Pulmonary artery endothelial cell (primary cell): ENCODE measurements around the gene TBC1D10B. TPM values are rescaled to one million over a fixed set of nuclear protein-coding genes. Genes with fewer than 3 reads are reported as not detected.
A peak's percentile ranks its signal among the peaks of the same experiment; 100 is the strongest.
"Not testable (repeated sequence)": the region's sequence is repeated elsewhere in the genome, so short reads cannot be mapped to it uniquely, and the experiment has no call there.

ENCODE experiments used
- DNase-seq: peaks from one replicate; pipeline ENCODE4 v3.0.0-alpha.2; 2011; ENCODE audit warnings: low read depth, low spot score
- total RNA-seq: library from RNA; depleted of rRNA; stranded (reverse); fragments of >200 nt; gene quantifications from 2 replicates; pipeline ENCODE4 v1.2.3, GENCODE V29; 2014

TBC1D10B gene
- total RNA-seq, 1 donor from 2014 or later, result 32.2 TPM

GRCh38 chr16:30356401-30357084 is 13.8 kb downstream of the TBC1D10B start:
- no peak for DNase-seq

GRCh38 chr16:30355954-30356308 is 14.4 kb downstream of the TBC1D10B start:
- no peak for DNase-seq

- DNase-seq, result peak; percentile 98
Measured at GRCh38 chr16:30355144-30355953, 14.9 kb downstream of the TBC1D10B start, which contains the start of gene CD2BP2. CD2BP2 (minus strand) TSS chr16:30355308; CDS start chr16:30354681, 627 bp downstream.

GRCh38 chr16:30354423-30355143 is 15.7 kb downstream of the TBC1D10B start:
- no peak for DNase-seq

GRCh38 chr16:30353438-30354129 is 16.7 kb downstream of the TBC1D10B start:
- no peak for DNase-seq

- DNase-seq, result no peak
Measured at GRCh38 chr16:30352488-30353401, 17.5 kb downstream of the TBC1D10B start.

GRCh38 chr16:30351586-30352419 is 18.5 kb downstream of the TBC1D10B start:
- peak; percentile 91 for DNase-seq

- no peak for DNase-seq
Measured at GRCh38 chr16:30351001-30351441, 19.3 kb downstream of the TBC1D10B start.

GRCh38 chr16:30350134-30350871 is 20.0 kb downstream of the TBC1D10B start:
- DNase-seq, result no peak

- DNase-seq, result no peak
Measured at GRCh38 chr16:30349675-30350074, 20.6 kb downstream of the TBC1D10B start.

GRCh38 chr16:30348929-30349328 is 21.4 kb downstream of the TBC1D10B start:
- DNase-seq, result no peak

GRCh38 chr16:30348113-30348512 is 22.2 kb downstream of the TBC1D10B start:
- no peak for DNase-seq

- no peak for DNase-seq
Measured at GRCh38 chr16:30346286-30346685, 24.0 kb downstream of the TBC1D10B start.

GRCh38 chr16:30343491-30343820 is 26.8 kb downstream of the TBC1D10B start:
- not testable (repeated sequence) for DNase-seq

- no peak for DNase-seq
Measured at GRCh38 chr16:30342751-30343490, 27.4 kb downstream of the TBC1D10B start.

GRCh38 chr16:30341971-30342370 is 28.3 kb downstream of the TBC1D10B start:
- not testable (repeated sequence) for DNase-seq

GRCh38 chr16:30340621-30341020 is 29.7 kb downstream of the TBC1D10B start:
- DNase-seq, result no peak

GRCh38 chr16:30338715-30339114 is 31.6 kb downstream of the TBC1D10B start:
- DNase-seq, result not testable (repeated sequence)
